HG03103 (cell line): Measurements from ENCODE around the gene SLC45A1.

Experiments
- ATAC-seq: cut with Tn5 transposase; IDR thresholded peaks from one replicate; pipeline ENCODE4 v1.9.1; 2021; ENCODE audit warnings: low read depth; ENCODE audit not compliant: unreplicated experiment

Gene SLC45A1

DNA sequence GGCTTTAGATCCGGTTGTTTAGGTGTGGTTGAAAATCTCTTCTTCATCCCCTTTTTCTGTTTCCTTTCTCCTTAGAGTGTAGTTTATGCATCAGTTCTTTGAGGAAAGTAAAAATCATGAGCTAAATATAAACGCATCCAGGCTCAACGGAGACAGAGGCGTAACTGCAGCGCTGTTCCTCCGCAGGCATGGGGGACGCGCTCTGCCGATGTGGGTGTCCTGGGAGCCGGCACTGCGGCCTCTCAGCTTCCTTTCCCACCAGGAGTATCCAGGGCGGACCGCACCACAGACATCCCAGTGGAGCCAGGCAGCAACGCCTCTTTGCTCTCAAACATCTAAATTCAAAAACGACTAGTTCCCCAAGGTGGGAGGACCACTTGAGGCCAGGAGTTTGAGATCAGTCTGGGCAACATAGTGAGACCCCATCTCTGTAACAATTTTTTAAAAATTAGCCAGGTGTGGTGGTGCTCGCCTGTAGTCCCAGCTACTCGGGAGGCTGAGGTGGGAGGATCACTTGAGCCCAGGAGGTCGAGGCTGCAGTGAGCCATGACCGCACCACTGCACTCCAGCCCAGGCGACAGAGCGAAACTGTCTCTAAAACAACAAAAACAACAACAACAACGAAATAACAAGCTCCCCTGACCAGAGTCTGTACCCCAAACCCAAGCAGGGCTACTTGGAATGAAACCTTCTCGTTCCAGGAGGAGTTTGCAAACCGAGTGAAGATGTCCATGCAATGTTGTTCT, 16.4 kb downstream of the SLC45A1 start:
- ATAC-seq, result no peak

DNA sequence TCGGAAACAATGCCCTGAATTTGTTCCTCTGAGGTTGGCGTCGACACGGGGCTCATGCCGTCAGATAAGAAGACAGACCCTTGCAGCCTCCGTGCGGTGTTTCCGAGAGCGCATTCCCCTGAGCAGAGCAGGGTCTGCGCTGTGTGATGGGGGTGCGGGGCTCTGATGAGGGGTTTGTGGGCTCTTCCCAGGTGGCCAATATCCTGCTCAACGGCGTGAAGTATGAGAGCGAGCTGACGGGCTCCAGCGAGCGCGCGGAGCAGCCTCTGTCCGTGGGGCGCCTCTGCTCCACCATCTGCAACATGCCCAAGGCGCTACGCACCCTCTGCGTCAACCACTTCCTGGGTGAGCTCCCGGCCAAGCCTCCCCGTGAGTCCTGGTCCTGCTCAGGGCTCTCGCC, 17.3 kb downstream of the SLC45A1 start:
- no peak for ATAC-seq

DNA sequence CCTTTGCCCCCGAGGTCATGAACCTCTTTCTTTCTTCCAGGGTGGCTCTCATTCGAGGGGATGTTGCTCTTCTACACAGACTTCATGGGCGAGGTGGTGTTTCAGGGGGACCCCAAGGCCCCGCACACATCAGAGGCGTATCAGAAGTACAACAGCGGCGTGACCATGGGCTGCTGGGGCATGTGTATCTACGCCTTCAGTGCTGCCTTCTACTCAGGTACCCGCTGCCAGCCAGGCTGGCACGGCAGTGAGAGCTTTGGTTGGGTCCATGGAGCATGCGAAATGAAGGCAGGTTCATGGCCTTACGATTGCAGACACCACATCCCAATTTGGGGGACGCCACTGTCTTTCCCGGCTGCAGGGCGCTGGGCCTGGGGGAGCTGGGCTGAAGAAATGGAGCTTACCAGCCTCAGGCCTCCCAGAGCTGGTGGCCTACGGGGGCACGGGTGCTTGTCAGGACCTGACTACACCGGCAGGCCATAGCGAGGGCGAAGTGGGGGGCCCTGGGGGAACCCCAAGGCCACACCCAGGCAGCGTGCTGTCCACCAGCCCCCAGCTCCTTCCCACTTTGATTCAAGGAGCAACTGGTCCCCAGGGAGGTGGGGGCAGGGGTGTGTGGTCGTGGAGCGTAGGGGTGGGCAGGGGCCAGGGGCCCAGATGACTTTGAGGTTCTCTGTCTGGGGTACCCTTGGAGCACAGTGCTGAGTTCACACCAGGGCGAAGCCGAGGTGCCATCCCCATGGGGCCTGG, 20.0 kb downstream of the SLC45A1 start:
- ATAC-seq, result no peak

DNA sequence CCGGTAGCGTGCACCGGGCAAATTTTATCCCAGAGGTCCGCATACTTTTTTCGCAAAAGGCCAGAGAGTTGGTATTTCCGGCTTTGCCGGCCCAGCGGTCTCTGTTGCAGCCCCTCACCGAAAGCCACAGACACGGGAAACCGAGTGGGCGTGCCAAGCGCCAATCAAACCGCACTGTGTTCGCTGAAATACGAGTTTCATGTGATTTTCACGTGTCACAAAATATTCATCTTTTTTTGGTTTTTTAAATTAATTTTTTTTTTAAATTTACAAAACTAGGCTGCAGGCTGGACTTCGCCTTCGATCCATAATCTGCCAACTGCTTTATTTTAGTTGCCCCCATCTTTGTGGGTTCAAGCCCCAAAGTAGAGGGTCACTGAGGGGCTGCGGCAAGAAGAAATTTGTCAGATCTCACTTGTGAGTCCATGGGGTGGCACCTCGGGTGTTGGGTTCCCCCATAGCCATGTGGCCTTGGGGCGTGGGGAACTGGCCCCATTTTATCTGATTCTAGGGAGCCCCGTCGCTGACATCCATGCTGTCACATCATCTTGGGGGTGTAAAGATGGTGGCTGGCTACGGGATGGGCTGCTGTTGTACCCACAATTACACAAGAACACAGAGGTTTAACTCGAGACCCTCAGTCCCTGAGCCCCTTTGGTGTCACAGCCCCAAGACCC, 20.8 kb downstream of the SLC45A1 start:
- no peak for ATAC-seq

DNA sequence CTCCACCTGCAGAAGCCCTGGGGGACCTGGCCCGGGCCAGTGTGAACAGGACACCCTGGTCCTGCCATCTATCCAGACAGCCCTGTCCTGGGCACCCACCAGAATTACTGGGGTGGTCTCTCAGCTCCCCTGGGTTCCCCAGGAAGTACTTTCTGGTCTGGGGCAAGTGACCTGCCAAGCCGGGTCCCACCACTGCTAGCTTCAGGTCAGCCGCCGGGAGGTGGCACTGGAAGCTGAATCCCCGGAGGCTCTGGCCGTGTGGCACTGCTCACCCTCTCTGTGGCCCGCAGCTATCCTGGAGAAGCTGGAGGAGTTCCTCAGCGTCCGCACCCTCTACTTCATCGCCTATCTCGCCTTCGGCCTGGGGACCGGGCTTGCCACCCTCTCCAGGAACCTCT, 21.3 kb downstream of the SLC45A1 start:
- ATAC-seq, result no peak

DNA sequence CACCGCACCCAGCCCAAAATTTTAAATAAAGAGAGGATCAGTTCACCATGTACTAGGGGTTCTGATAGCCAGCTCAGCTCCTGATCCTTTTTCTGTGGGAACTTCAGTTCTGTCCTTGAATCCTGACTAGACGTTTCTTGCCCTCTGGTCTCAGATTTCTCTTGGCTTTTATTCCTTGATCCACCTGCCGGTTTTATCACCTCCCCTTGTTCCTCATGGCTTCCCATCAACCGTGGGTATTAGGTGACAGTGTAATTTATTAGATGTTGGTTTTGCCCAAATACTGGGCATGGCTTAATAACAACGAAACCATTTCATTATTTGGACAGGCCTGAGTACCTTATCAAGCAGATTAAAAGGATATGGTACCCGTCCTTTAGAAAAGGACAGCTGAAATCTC, 22.5 kb downstream of the SLC45A1 start:
- ATAC-seq, result no peak

DNA sequence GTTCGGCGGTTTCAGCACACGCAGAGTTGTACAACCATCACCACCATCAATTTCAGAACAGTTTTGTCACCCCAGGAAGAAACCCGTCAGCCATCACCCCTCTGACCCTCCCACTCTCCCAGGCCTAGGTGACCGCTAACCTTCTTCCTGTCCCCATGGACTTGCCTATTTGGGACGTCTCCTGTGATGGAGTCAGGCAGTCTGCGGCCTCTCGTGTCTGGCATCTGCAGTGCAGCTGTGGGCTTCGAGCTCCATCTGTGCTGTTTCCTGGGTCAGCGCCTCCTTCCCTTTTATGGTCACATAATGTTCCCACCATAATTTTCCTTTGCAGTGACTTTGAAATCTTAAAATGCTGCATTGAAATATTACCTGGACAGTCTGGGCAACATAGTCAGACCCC, 24.4 kb downstream of the SLC45A1 start:
- ATAC-seq, result no peak

DNA sequence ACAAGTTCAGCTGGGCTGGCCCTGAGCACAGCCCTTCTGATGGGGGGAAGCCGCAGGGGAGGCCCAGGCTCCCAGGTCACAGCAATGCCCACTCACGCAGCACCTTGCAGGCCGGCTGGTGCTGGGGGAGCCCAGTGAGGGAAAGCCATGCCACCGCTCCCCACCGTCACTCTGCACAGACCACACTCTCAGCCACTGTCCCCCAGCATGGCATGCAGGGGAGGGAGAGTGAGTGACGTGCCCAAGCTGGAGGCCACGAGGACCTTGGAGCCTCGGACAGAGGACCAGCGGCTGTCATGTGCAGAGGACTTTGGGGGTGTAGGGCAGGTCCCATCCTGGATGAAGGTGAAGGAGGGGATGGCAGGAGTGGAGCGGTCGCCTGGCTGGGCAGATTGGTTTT, 25.1 kb downstream of the SLC45A1 start:
- no peak for ATAC-seq

DNA sequence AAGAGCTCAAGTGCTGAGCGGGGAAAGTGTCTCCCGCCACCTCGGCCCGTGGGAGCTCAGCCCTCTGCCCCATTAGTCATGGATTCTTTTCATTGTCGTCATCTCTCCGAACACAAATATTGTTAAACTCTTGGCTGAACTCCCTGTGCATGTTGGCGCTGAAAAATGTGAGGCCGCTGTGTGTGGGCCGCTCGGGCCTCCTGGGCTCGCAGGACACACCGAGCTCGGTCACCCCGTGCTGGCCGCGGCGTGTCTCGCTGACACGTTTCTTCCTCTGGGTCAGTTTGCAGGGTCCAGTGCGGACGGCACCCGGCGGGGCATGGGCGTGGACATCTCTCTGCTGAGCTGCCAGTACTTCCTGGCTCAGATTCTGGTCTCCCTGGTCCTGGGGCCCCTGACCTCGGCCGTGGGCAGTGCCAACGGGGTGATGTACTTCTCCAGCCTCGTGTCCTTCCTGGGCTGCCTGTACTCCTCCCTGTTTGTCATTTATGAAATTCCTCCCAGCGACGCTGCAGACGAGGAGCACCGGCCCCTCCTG, 25.6 kb downstream of the SLC45A1 start:
- ATAC-seq, result no peak

DNA sequence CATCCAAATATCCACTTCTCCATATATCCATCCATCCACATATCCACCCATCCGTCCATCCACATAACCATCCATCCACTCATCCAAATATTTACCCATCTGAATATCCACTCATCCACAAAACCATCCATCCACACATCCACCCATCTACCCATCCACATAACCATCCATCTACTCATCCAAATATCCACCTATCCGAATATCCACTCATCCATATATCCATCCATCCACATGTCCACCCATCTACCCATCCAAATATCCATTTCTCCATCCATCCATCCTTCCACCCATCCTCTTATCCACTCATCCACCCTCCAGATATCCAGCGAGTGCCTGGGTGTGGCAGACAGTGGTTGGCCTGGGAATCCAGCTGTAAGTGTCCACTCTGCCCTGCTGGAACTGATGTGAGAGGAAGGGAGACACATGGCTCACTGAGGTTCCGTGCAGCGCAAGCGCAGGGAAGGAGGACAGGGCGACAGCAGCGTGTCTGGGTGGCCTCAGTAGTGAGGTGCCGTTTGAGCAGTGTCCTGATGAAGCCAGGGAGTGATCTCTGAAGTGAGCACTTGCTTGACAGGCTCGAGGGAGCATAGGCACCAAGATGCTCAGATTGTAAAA, 27.1 kb downstream of the SLC45A1 start:
- ATAC-seq, result no peak

DNA sequence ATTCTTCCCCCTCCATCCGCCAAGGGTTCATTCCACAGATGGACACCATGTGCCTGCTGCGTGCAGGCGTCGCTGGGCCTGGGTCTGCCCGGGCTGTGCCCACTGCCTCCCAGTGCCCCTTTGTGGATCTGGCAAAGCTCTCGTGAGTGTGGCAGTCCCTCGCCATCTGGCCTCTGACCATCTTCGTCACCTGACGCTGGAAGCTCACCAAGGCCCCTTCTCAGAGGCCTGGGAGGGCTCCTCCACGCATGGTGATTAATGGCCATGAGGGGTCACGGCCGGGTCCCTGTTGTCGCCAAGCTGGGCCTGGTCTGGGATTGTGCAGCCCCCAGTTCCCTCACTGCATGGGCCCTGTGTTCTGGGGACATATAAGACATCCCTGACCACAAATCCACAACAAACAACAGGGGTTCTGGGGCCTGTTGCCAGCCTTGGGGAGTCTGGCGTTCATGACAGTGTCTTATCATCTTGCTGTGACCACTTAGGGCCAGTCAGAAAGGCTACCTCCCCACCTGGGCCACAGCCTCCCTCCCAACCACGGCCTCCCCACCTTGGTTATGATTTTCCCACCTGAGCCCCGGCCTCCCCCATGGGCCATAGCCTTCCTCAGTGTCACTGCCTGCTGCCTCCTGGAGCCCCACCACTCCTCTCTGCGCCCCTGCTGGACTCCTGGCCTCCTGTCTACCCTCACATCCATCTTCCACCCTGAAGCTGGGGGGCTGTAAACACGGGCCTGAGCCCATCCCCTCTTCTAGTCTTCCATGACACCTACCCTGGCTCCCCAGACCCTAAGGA, 27.9 kb downstream of the SLC45A1 start:
- no peak for ATAC-seq

DNA sequence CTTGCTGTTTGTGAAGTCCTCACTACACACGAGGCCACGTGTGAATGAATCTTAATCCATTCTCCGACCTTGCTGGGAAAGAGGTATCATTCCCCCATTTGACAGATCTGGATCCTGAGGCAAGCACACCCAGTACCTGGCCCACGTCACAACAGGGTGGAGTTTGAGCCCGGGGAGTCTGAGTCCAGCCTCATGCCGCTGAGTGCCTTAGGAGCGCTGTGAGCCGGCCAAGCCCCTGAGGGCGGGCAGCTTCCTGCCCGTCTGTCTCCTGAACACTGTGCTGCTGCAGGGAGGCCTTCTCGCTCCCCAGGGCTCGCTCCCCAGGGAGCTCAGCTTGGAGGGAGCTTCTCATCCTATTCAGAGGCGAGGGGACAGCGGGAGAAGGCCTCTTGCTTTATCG, 29.7 kb downstream of the SLC45A1 start:
- ATAC-seq, result no peak

DNA sequence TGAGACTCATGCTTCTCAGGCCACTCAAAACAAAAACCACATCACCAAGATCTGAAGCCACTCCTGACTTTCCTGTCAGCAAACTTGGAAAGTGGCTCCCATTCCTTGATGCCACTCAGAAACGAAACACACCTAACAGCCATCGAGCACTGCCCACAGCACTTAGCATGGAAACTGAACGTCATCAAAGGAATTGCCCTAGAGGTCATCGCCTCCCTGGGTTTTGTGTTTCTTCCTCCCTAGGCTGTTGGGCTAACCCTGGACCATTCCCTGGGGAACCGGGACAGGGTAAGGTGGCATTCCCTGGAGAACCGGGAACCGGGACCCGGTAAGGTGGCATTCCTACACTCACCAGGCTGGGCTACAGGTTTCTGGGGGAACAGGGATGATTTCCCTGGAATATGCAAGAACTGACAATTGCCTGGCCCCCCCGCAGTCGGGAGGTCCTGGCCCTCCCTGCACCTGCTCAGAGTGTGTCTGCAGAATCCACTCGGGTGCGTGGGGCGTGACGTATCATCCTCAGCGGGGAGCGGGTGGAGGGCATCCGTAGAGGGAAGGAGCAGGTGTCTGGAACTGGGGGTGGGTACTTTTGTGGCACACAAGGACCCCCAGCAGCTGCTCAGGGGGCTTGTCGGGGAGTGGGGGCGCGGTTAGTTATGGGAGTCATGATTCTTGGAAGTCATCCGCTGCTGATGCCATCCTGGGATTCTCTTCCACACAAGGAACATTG, 30.3 kb downstream of the SLC45A1 start:
- no peak for ATAC-seq

DNA sequence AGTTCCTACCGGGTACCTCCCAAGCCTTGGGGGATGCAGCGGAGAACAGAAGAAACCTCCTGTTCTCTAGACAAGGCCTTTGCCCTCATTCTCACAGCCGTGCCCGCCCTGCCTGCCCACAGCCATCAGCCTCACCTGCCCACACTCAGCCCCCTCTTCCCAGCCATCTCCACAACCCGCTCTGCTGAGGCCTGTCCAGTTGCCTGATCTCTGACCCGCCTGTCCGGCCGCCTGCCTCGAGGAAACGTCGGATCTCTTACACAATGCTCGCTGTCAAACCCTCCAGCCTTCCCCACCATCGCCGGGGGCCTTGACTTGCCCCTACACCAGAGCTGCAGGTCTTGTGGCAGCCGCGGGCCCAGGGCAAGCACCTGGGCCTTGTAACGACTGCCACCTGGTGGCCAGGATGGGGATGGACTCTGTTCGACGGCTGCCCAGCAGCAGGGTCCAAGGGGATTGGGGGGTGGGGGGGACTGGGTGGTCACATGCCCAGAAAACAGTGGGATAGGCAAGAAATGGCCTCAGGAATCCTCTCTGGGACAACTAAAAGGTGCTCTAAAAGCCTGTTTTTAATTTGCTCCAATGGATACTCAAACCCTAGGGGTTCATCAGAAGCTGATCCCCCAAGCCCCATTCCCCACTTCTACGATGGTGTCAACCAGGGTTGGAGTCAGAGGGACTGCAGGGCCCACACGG, 31.0 kb downstream of the SLC45A1 start:
- ATAC-seq, result no peak

DNA sequence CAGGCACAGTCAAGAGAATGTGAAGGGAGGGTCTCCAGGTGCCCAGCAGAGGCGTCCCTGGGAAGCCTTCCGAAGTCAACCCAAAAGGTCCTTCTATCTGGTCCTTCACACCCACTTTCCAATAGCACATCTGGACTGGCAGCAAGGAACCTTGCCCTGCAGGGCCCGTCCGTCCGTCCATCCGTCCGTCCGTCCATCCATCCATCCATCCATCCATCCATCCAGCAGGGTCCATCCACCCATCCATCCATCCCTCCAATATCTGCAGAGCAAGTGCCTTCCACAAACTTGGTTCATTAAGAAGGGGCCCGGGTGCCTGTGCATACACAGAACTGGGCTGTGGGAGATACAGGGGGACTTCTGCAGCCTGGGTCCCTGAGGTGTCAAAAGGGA, 31.6 kb downstream of the SLC45A1 start:
- no peak for ATAC-seq

DNA sequence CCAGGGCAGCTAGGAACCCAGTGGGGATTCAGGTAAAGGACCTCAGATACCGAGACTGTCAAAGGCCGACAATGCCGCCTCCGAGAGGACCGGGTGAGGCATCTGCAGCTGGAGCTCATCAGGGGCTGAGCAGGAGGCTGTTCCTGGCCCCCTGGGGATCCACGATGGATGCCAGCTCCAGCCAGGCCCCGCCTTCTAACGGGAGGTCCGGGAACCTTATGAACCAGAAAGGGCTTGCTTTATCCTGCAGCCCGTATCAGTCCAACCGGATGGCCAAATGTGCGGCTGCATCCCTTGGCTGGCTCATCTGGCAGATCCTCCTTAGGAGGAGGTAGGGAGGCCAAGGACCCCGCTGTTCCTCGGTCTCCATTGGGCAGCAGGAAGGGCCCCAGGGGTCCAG, 32.0 kb downstream of the SLC45A1 start:
- no peak for ATAC-seq

DNA sequence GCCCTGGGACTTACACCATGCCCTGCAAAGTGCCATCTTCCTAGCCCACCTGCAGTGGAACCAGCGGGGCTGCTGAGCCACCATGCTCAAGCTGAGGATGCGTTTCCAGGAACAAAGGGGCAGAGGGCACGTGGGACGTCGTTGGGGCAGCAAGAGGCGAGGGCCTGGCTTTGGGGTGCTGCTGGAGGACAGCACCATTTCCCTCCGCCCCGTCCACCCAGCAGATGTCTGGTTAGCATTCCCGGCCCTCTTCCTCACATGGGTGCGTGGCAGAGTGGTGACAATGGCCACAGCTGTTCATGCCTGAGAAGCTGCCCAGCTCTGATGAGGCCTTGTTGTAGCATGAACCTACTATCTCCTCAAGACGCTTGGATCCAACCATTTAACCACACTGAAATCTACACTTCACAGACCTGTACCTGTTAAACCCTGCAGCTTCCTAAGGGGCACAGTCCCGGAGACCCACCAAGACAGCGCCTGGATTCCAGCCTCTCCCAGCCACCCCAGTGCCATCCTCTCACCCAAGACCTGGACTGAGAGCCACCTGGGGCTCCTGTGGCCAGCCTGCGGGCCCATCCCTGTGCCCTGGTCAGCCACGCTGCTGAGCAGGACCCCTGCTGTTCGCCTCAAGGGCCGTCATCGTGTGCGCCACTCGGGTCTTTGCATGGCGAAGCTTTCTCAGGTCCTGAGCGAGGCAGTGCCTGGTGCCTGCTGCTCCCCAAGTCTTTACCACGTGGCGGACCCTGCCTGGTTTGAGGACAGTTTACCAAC, 33.2 kb downstream of the SLC45A1 start:
- no peak for ATAC-seq
